GM18873 (cell line): ENCODE data around the gene STAP1.
"Not testable (repeated sequence)": the region's sequence is repeated elsewhere in the genome, so short reads cannot be mapped to it uniquely, and the experiment has no call there.

Experiments
- ATAC-seq: cut with Tn5 transposase; IDR thresholded peaks from one replicate; pipeline ENCODE4 v1.9.1; 2021; ENCODE audit warnings: mild to moderate bottlenecking, moderate library complexity, moderate number of reproducible peaks; ENCODE audit not compliant: unreplicated experiment, low FRiP score

The STAP1 gene

DNA sequence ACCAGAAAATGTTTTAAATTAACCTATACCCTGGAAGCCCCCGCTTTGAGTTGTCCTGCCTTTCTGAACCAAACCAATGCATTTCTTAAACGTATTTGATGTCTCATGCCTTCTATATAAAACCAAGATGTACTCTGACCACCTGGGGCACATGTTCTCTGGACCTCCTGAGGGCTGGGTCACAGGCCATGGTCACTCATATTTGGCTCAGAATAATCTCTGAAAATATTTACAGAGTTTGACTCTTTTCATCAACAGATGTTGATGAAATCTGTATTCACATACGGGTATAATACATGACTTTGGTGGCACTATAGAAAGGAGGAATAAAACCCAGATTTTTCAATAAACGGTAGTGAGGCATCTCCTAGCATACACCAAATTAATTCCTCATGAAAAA lies 55.7 kb downstream of the STAP1 start:
- ATAC-seq: no peak

DNA sequence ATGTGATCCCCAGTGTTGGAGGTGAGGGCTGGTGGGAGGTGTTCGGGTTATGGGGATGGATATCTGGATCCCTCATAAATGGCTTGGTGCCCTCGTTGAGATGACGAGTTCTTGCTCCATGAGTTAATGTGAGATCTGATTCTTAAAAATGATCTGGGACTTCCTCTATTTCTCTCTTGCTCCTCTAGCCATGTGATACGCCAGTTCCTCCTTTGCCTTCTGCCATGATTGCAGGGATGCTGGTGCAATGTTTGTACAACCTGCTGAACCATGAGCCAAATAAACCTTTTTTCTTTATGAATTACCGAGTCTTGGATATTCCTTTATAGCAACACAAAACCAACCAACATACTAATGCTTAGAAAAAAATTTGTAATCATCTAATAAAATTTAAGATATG lies 56.6 kb downstream of the STAP1 start:
- ATAC-seq: no peak

DNA sequence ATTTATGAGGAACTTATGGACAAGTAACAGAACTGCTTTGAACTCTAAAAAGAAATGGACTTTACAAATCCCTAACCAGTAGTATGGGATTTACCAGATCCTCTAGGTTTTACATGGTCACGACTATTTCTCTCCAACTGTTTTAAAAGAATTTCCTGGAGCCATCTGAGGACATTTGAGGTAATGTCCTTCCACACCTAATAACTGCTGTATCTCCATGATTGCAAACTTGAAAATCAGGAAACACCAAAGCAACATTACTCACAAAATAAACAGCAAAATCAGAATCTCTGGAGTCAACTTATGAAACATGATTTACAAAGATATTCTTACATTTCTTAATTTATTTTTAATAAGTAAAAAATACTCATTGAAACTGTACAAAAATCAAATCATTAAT lies 58.0 kb downstream of the STAP1 start:
- no peak for ATAC-seq

DNA sequence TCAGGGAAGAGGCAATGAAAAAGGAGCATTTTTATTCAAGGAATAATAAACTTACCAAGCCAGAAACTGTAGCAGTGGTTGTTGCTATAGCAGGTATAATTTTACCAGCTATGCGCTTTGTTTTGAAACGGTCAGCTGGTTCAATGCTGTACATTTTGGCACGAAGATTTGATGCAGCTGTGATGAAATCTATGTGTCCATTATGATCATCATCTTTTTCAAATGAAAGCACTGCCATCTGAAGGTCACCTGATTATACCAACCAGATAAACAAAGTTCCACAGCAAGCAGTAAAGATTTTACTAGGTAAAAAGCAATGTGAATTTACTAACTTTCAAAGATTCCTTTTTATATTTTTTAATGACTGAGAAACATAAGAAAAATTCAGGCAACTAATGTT lies 66.4 kb downstream of the STAP1 start:
- ATAC-seq: no peak

DNA sequence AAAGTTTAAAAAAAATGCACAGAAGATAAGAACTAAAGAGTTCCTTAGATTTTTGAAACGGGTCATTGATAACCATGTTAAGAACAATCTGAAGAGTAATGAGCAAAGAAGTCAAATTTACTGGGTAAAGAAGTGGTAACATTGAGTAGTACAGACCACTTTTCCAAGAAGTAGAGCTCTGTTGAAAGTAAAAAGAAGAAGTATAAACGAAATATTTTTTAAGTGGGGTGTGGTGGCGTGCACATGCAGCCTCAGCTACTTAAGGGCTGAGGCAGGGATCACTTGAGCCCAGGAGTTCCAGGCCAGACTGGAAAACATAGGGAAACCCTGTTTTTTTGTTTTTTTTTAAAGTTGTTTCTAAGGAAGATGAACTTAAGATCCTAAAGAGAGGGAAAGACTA lies 74.0 kb downstream of the STAP1 start:
- ATAC-seq: no peak

DNA sequence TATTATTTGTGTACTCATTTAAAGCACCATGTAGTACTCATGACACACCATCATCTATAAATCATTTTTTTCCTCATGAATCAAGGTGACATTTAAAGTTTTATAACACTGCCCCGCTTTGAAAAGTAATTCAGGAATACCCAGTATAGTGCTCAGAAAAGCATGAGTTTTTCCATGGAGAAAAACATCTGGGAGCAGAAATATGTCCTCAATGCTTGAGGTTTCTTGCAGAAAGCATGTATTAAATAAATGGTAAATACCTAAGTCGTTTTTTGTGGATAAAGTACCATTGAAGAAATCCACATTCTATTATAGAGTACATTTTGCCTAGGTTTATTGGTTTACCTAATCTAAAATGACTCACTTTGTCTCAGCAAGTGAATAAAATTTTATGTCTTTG lies 76.2 kb downstream of the STAP1 start:
- ATAC-seq: no peak

DNA sequence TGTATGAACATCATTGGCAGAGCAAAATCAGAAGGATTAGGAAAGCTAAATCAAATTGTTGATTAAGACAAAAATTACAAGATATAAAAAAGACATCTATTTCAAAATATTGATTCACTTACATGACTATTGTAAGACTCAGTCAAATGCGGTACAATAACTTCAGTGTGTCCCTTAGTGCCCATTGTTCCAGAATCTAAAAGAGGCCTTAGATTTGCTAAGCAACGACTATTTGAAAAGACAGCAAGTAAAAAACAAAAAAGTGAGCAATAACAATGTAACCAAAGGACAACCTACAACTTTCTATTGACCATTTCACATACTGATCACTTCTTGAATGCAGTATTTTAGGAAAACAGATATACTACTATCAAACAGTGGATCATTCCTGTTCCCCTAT lies 76.8 kb downstream of the STAP1 start:
- ATAC-seq: no peak

DNA sequence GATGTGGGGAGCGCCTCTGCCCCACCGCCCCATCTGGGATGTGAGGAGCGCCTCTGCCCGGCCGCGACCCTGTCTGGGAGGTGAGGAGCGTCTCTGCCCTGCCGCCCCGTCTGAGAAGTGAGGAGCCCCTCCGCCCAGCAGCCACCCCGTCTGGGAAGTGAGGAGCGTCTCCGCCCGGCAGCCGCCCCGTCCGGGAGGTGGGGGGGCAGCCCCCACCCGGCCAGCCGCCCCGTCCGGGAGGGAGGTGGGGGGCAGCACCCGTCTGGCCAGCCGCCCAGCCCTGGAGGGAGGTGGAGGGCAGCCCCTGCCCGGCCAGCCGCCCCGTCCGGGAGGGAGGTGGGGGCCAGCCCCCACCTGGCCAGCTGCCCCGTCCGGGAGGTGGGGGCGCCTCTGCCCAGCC lies 78.5 kb downstream of the STAP1 start:
- ATAC-seq: not testable (repeated sequence)

DNA sequence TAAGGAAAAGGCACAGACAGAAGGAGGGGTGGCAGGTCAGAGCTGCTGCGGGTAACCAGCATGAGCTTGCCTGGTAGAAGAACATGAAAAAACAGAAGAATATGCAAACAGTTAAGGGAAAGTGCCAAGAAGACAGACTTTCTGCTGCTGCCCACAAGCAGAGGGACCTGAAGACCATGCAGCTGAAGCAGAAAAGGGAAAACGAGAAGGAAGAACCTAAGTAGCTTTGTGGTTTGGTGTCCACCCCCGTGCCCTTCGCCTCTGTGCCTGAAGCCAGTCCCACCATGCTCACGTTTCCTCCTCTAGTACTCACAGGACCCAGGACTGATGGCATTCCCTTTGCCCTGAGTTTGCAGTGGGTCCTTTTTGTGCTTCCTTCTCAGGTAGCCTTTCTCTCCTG lies 79.6 kb downstream of the STAP1 start:
- ATAC-seq: no peak

DNA sequence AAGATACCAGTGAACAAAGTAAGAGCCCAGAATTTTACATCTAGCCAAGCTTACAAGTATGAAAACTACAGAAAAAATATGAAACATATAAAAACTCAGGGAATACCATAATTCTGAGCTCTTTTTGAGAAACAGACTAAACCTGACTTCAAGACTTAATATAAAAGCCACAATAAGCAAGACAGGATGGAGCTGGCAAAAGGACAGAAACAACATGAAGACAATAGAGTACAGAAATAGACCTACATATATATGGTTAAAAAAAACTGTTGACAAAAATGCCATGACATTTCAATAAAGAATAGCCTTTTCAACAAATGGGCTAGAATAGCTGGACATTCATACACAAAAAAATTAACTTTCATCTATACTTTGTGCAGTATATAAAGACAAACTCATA lies 93.0 kb downstream of the STAP1 start:
- no peak for ATAC-seq
